ENCODE results near the gene TYMS. TPM values are rescaled to one million over a fixed set of nuclear protein-coding genes. Genes with fewer than 3 reads are reported as not detected.

TYMS gene
- total RNA-seq, 1 experiment from 2014 or later, result 140 TPM

- Histone ChIP-seq H4K20me1 (ENCODE audit: control insufficient read depth, insufficient read depth, insufficient read length) (no peaks in the 10 kb centered on the region), H3K56ac (ENCODE audit: insufficient read length, low read depth, low read length) (no peak overlapping the region), H4K91ac (ENCODE audit: insufficient read length, low read depth, low read length) (no peak overlapping the region), H2BK120ac (ENCODE audit: low read depth, low read length, poor library complexity, severe bottlenecking) (no peak overlapping the region), H3K4me1 (ENCODE audit: insufficient read depth, low read length) (no peaks in the 10 kb centered on the region), H2AK5ac (ENCODE audit: insufficient read length, low read length) (no peak overlapping the region), H3K18ac (ENCODE audit: insufficient read length, low read depth, low read length) (no peak overlapping the region), H3K23ac (ENCODE audit: insufficient read length, low read depth, low read length) (no peak overlapping the region), H3K9ac (ENCODE audit: extremely low read depth, insufficient read length, low read length) (no peak overlapping the region), H2BK20ac (ENCODE audit: low read depth, low read length, poor library complexity, severe bottlenecking) (no peak overlapping the region), H3K9me3 (ENCODE audit: control insufficient read depth, low read depth, low read length) (no peaks in the 10 kb centered on the region), H4K8ac (replicated peaks; ENCODE audit: insufficient read length, low read depth, low read length) (no peak overlapping the region), H3K23me2 (ENCODE audit: insufficient read length, low read depth, low read length, poor library complexity, severe bottlenecking) (no peaks in the 10 kb centered on the region), H3T11ph (ENCODE audit: low read length) (no peak overlapping the region), H3K4me2 (ENCODE audit: insufficient read depth, insufficient read length, low read length) (no peak overlapping the region), H2BK12ac (ENCODE audit: insufficient read length, low read depth, low read length) (no peak overlapping the region), H2BK5ac (ENCODE audit: insufficient read length, low read length) (no peak overlapping the region), H3K4ac (ENCODE audit: low read depth, low read length) (no peak overlapping the region), H3K79me1 (ENCODE audit: insufficient read depth, low read depth, low read length, poor library complexity, severe bottlenecking) (no peaks in the 10 kb centered on the region), H4K5ac (ENCODE audit: insufficient read length, low read depth, low read length) (no peak overlapping the region), H2AFZ (ENCODE audit: low read length) (no peak overlapping the region), H3K27me3 (ENCODE audit: insufficient read depth, low read length) (no peaks in the 10 kb centered on the region), H3K79me2 (ENCODE audit: insufficient read depth, low read length) (no peaks in the 10 kb centered on the region), H3K27ac (ENCODE audit: insufficient read length, low read depth, low read length) (no peak overlapping the region), H2BK15ac (ENCODE audit: low read depth, low read length) (no peak overlapping the region), H3K14ac (ENCODE audit: insufficient read depth, low read length) (no peak overlapping the region)
- no peak overlapping the region; a peak in 1 of 7 replicates for H3K27ac Mint-ChIP-seq
- DNase-seq, result no peak
- WGBS (ENCODE audit: extremely low coverage, insufficient read length, low lambda C conversion rate), result no CpG with 5 or more reads among the region's 3 CpGs
- no peaks in the 10 kb centered on the region for H3K27me3 Mint-ChIP-seq (ENCODE audit: low read depth)
- H3K36me3 Mint-ChIP-seq (ENCODE audit: insufficient read depth in 1 of 3, low read depth in 3 of 3), result peaks cover 10 to 77% (median 44%) of the 10 kb centered on the region in 3 experiments; a peak in 6 of 7 replicates
- no peaks in the 10 kb centered on the region for H3K9me3 Mint-ChIP-seq
- TF ChIP-seq, protein P1, sequence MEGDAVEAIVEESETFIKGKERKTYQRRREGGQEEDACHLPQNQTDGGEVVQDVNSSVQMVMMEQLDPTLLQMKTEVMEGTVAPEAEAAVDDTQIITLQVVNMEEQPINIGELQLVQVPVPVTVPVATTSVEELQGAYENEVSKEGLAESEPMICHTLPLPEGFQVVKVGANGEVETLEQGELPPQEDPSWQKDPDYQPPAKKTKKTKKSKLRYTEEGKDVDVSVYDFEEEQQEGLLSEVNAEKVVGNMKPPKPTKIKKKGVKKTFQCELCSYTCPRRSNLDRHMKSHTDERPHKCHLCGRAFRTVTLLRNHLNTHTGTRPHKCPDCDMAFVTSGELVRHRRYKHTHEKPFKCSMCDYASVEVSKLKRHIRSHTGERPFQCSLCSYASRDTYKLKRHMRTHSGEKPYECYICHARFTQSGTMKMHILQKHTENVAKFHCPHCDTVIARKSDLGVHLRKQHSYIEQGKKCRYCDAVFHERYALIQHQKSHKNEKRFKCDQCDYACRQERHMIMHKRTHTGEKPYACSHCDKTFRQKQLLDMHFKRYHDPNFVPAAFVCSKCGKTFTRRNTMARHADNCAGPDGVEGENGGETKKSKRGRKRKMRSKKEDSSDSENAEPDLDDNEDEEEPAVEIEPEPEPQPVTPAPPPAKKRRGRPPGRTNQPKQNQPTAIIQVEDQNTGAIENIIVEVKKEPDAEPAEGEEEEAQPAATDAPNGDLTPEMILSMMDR (conservative IDR thresholded peaks at IDR 0.05), result no peak
- no peak overlapping the region for H3K4me3 Mint-ChIP-seq
- no peaks in the 10 kb centered on the region for H3K4me1 Mint-ChIP-seq
Measured at GRCh38 chr18:676736-677135, 19.3 kb downstream of the TYMS start.
